ENCODE results near the gene UNC80. TPM values are rescaled to one million over a fixed set of nuclear protein-coding genes. Genes with fewer than 3 reads are reported as not detected.

The UNC80 gene
- total and polyA plus RNA-seq, 2 experiments from 2014 or later: 0.03 to 0.12 TPM

DNA sequence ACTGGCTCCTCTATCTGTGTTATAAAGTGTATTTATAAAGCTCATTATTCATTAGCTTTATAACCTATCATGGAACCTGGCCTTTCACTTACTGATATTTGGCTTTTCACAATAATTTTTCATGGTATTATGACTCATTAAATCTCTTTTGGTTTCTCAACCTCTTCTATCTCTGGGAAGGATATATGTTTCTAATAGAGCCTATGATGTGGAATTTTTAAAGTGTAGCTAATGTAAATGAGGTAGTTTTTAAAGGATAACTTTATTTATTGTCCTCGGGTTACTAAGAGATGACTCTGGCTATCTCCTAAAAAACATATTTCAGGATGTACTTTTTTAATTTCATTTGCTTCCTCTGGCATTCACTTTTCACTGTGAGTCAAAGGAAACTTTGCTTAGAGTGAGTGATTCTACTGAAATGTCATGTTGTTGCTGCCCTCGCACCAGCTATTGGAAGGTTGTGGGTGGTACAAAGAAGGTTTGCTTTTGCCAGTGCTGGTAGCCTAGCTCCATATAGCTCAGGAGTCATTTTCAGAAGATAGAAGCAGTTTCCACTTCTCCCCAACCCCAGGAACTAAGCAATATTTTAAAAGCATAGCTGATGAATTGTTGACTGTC is 145.6 kb downstream of the UNC80 start:
- Histone ChIP-seq H3K36me3 (replicated peaks; ENCODE audit: insufficient read depth, low read depth) (no peaks in the 10 kb centered on the region), H3K4me3 (no peak overlapping the region), H3K4me1 (ENCODE audit: insufficient read depth) (no peaks in the 10 kb centered on the region), H3K9me2 (replicated peaks; ENCODE audit: insufficient read depth) (no peaks in the 10 kb centered on the region), H3K27me3 (no peaks in the 10 kb centered on the region), H4K20me1 (ENCODE audit: insufficient read depth, poor library complexity, severe bottlenecking) (no peaks in the 10 kb centered on the region), H3K4me2 (no peak overlapping the region), H3K9me3 (ENCODE audit: low read depth) (no peaks in the 10 kb centered on the region), H3K27ac (no peak overlapping the region), H2AFZ (no peak overlapping the region), H3K79me2 (no peaks in the 10 kb centered on the region)
- no peak for DNase-seq (ENCODE audit: low spot score)
- TF ChIP-seq EZH2phosphoT487 (IDR thresholded peaks at IDR 0.05; ENCODE audit: low read depth, severe bottlenecking, unreplicated experiment) (no peak), EZH2 (IDR thresholded peaks at IDR 0.05; ENCODE audit: borderline replicate concordance) (no peak)
- TF ChIP-seq, protein P1, sequence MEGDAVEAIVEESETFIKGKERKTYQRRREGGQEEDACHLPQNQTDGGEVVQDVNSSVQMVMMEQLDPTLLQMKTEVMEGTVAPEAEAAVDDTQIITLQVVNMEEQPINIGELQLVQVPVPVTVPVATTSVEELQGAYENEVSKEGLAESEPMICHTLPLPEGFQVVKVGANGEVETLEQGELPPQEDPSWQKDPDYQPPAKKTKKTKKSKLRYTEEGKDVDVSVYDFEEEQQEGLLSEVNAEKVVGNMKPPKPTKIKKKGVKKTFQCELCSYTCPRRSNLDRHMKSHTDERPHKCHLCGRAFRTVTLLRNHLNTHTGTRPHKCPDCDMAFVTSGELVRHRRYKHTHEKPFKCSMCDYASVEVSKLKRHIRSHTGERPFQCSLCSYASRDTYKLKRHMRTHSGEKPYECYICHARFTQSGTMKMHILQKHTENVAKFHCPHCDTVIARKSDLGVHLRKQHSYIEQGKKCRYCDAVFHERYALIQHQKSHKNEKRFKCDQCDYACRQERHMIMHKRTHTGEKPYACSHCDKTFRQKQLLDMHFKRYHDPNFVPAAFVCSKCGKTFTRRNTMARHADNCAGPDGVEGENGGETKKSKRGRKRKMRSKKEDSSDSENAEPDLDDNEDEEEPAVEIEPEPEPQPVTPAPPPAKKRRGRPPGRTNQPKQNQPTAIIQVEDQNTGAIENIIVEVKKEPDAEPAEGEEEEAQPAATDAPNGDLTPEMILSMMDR (IDR thresholded peaks at IDR 0.05; ENCODE audit: poor library complexity): no peak
- 85% methylated on average over 2 of the region's 2 CpGs for WGBS (ENCODE audit: low lambda C conversion rate, missing lambda C conversion rate)

GRCh38 chr2:209918251-209918650 is 146.6 kb downstream of the UNC80 start:
- Histone ChIP-seq H3K9me2 (replicated peaks; ENCODE audit: insufficient read depth) (no peaks in the 10 kb centered on the region), H3K79me2 (no peaks in the 10 kb centered on the region), H3K4me1 (ENCODE audit: insufficient read depth) (no peaks in the 10 kb centered on the region), H3K27me3 (no peaks in the 10 kb centered on the region), H3K9me3 (ENCODE audit: low read depth) (no peaks in the 10 kb centered on the region), H3K36me3 (replicated peaks; ENCODE audit: insufficient read depth, low read depth) (no peaks in the 10 kb centered on the region), H4K20me1 (ENCODE audit: insufficient read depth, poor library complexity, severe bottlenecking) (no peaks in the 10 kb centered on the region), H3K27ac (no peak overlapping the region), H2AFZ (no peak overlapping the region), H3K4me3 (no peak overlapping the region), H3K4me2 (no peak overlapping the region)
- no peak for TF ChIP-seq EZH2phosphoT487 (IDR thresholded peaks at IDR 0.05; ENCODE audit: low read depth, severe bottlenecking, unreplicated experiment)
- TF ChIP-seq, protein P1 (IDR thresholded peaks at IDR 0.05; ENCODE audit: poor library complexity): no peak
- TF ChIP-seq EZH2 (IDR thresholded peaks at IDR 0.05; ENCODE audit: borderline replicate concordance): no peak
- WGBS (ENCODE audit: low lambda C conversion rate, missing lambda C conversion rate): 92% methylated on average over 6 of the region's 6 CpGs
- DNase-seq (ENCODE audit: low spot score): no peak

GRCh38 chr2:209922116-209922515 is 150.5 kb downstream of the UNC80 start:
- no peaks in the 10 kb centered on the region for H3K27me3 ChIP-seq
- H3K27ac ChIP-seq: no peak overlapping the region
- TF ChIP-seq, protein P1 (IDR thresholded peaks at IDR 0.05; ENCODE audit: poor library complexity): no peak
- TF ChIP-seq EZH2phosphoT487 (IDR thresholded peaks at IDR 0.05; ENCODE audit: low read depth, severe bottlenecking, unreplicated experiment) (no peak), EZH2 (IDR thresholded peaks at IDR 0.05; ENCODE audit: borderline replicate concordance) (no peak)
- no peaks in the 10 kb centered on the region for H3K9me2 ChIP-seq (replicated peaks; ENCODE audit: insufficient read depth)
- H3K79me2 ChIP-seq: no peaks in the 10 kb centered on the region
- H4K20me1 ChIP-seq (ENCODE audit: insufficient read depth, poor library complexity, severe bottlenecking): no peaks in the 10 kb centered on the region
- H3K4me1 ChIP-seq (ENCODE audit: insufficient read depth): no peaks in the 10 kb centered on the region
- WGBS (ENCODE audit: low lambda C conversion rate, missing lambda C conversion rate): 85% methylated on average over 8 of the region's 8 CpGs
- H3K36me3 ChIP-seq (replicated peaks; ENCODE audit: insufficient read depth, low read depth): no peaks in the 10 kb centered on the region
- H3K4me3 ChIP-seq: no peak overlapping the region
- no peak for DNase-seq (ENCODE audit: low spot score)
- H3K9me3 ChIP-seq (ENCODE audit: low read depth): no peaks in the 10 kb centered on the region
- no peak overlapping the region for H2AFZ ChIP-seq
- no peak overlapping the region for H3K4me2 ChIP-seq

All from hepatocyte (in vitro differentiated cells).